GM23248 (cell line): Measurements from ENCODE around the gene IGFN1.

Experiments
- EZH2 ChIP-seq: fragments of 200-600 bp; sonication (generic); IDR thresholded peaks from 2 replicates; pipeline ENCODE4 v1.6.1; 2018; ENCODE audit warnings: antibody characterized with exemption, mild to moderate bottlenecking; ENCODE audit not compliant: insufficient read depth, poor library complexity, severe bottlenecking
- EZH2phosphoT487 ChIP-seq: fragments of 200-600 bp; sonication (generic); IDR thresholded peaks from 2 replicates; pipeline ENCODE4 v1.6.1; 2018; ENCODE audit warnings: antibody characterized with exemption, moderate library complexity, mild to moderate bottlenecking, low read depth; ENCODE audit not compliant: insufficient read depth

DNA sequence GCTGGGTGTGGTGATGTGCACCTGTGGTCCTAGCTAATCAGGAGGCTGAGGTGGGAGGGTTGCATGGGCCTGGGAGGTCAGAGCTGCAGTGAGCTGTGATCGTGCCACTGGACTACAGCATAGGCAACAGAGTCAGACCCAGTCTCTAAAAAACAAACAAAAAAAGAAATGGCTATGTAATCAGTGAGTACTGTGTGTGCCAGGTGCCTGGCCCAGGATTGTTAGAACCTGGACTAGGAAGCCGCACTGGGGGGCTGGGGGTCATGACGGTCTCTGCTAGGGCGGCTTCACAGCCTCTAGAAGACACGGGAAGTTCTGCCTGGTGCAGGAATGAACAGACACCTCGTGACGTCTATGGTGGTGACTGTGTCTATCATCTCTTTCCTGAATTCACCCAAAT is 44.8 kb upstream of the IGFN1 start:
- TF ChIP-seq EZH2 (no peak), EZH2phosphoT487 (no peak)
